OCI-LY7 (cell line): ENCODE results near the gene DGKG.

Experiments
- EZH2phosphoT487 ChIP-seq: fragments of 200-600 bp; sonication (generic); IDR thresholded peaks from 2 replicates; pipeline ENCODE4 v1.6.1; 2018; ENCODE audit warnings: low read depth, borderline replicate concordance, mild to moderate bottlenecking, mixed run types, antibody characterized with exemption, low read length, moderate library complexity, mixed read lengths
- TF ChIP-seq, protein P1 (sequence below): fragments of 200-600 bp; sonication (generic); conservative IDR thresholded peaks from 2 replicates; pipeline ENCODE4 v1.5.1; 2014; ENCODE audit warnings: mild to moderate bottlenecking, antibody characterized with exemption, low read length, moderate library complexity, mixed read lengths

DNA sequence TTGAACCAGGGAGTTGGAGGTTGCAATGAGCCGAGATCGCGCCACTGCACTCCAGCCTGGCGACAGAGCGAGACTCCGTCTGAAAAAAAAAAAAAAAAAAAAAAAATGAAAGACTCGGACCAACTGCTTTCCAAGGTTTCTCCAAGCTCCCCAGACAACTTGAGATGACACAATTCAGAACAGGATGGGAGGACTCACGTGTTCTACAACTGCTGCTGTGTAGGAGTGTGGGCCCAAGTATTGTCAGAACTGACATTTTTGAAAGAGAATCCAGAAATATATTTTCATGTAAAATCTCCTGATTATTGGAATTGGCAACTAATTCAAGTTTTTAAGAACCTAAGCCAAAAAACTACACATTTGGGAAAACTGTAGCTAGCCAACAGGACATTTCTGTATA is 143.6 kb downstream of the DGKG start:
- TF ChIP-seq, protein P1, sequence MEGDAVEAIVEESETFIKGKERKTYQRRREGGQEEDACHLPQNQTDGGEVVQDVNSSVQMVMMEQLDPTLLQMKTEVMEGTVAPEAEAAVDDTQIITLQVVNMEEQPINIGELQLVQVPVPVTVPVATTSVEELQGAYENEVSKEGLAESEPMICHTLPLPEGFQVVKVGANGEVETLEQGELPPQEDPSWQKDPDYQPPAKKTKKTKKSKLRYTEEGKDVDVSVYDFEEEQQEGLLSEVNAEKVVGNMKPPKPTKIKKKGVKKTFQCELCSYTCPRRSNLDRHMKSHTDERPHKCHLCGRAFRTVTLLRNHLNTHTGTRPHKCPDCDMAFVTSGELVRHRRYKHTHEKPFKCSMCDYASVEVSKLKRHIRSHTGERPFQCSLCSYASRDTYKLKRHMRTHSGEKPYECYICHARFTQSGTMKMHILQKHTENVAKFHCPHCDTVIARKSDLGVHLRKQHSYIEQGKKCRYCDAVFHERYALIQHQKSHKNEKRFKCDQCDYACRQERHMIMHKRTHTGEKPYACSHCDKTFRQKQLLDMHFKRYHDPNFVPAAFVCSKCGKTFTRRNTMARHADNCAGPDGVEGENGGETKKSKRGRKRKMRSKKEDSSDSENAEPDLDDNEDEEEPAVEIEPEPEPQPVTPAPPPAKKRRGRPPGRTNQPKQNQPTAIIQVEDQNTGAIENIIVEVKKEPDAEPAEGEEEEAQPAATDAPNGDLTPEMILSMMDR = no peak
- TF ChIP-seq EZH2phosphoT487 = no peak
